EL (cell line): Measurements from ENCODE around the gene DDA1.
"Not testable (repeated sequence)": the region's sequence is repeated elsewhere in the genome, so short reads cannot be mapped to it uniquely, and the experiment has no call there.

ENCODE experiments used
- DNase-seq: peaks from one replicate; pipeline ENCODE4 v3.0.0-alpha.2; 2016

DDA1 gene

GRCh38 chr19:17309198-17309964 is at the start of gene DDA1:
DDA1 (plus strand) TSS chr19:17309563; CDS start chr19:17309655, 92 bp downstream.
- peak; percentile 100 for DNase-seq

- DNase-seq: no peak
Measured at GRCh38 chr19:17259934-17260333, 49.4 kb upstream of the DDA1 start.

DNA sequence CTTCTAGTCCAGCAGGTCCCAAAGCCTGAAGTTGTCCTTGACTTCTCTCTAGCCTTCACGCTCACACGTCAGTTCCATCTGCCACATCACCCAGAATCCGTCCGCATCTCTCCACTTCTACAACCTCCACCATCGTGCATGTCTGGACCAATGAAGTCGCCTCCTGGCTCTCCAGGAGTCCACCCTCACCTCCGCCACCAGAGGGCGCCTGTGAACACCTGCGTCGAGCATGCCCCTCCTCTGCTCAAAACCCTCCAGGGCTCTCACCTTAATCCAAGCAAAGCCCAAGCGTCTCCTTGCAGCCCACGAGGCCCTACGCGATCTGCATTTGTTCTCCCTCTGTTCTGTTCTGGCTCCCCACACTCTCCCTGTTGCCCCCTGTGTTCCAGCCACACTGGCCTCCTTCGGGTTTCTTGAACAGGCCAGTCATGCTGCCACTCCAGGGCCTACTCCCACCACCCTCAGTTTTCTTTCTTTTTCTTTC is 48.5 kb upstream of the DDA1 start:
- peak; percentile 78 for DNase-seq

DNA sequence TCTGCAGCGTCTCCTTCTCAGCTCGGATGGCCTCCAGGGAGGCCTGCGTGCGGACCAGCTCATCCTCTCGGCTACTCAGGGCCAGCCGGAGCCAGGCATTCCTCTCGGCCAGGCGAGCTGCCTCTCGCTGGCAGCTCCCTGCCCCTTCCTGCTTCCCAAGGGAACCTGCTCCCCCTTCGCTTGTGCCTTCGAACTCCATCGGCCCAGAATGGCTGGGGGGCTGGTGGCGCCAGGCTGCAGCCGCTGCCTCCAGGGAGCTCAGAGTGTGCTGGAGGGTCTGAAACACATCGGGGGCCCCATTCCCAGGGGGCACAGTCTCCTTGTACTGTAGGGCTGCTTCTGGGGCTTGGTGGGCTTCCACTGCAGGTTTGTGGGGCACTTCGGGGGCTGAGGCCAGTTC is 46.8 kb upstream of the DDA1 start:
- DNase-seq: no peak

DNA sequence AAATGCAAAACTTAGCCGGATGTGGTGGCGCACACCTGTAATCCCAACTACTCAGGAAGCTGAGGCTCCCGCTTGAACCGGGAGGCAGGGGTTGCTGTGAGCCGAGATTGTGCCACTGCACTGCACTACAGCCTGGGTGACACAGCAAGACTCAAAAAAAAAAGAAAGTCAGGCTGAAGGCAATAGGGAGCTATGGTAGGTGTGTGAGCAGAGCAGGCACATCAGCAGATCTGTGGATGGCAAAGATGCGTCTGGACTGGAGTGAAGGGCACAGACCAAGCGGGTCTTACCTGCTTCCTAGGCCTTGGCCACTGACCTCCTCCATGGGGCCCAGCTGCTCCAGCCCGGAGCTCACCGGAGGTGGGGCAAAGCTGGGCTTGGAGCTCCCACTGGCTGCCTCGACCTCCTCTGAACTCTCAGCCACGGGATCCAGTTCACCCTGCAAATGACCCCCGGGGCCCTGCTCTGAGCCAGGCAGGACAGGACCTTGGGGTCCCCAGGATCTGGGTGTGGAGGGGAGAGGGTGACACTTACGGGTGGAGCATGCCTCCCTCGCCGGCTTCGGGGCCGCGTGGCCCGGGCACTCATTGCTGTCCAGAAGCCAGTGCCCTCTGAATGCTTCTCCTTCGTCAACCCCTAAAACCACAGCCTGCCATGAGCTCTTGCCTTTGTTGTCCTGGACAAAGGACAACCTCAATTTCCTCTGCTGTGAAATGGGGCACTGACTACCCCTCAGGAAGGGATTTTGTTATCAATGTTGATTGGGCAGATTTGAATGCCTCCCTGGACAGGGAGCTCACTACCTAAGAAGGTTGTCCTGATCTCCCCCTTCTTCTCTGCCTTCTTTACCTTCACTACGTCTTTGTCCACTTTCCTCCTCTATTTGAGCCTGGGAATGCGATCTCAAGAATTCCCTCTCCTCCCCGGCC is 45.4 kb upstream of the DDA1 start:
- no peak for DNase-seq

GRCh38 chr19:17264641-17264979 is 44.8 kb upstream of the DDA1 start, which contains the start of gene USHBP1:
USHBP1 (minus strand) TSS chr19:17264745; CDS start chr19:17264299, 446 bp downstream.
- no peak for DNase-seq

GRCh38 chr19:17266026-17266425 is 43.3 kb upstream of the DDA1 start:
- no peak for DNase-seq

GRCh38 chr19:17266589-17266974 is 42.8 kb upstream of the DDA1 start:
- no peak for DNase-seq

- peak; percentile 99 for DNase-seq
Measured at GRCh38 chr19:17266975-17267788, 42.2 kb upstream of the DDA1 start, which contains the start of gene BABAM1. BABAM1 (plus strand) TSS chr19:17267443; CDS start chr19:17268807, 1,364 bp downstream.

GRCh38 chr19:17268754-17269153 is 40.6 kb upstream of the DDA1 start:
- DNase-seq: no peak

DNA sequence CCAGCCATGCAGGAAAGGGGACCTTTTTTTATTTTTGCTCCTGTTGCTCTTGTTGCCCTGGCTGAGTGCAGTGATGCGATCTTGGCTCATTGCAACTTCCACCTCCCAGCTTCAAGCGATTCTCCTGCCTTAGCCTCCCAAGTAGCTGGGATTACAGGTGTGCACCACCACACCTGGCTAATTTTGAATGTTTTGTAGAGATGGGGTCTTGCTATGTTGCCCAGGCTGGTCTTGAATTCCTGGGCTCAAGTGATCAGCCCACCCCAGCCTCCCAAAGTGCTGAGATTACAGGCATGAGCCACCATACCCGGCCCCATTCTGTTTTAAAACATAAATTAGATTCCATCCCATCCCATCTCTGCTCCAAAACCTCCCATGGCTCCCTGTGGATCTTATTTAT is 34.5 kb upstream of the DDA1 start:
- DNase-seq: not testable (repeated sequence)

GRCh38 chr19:17275441-17276175 is 33.8 kb upstream of the DDA1 start:
- no peak for DNase-seq

GRCh38 chr19:17279436-17279835 is 29.9 kb upstream of the DDA1 start:
- no peak for DNase-seq

DNA sequence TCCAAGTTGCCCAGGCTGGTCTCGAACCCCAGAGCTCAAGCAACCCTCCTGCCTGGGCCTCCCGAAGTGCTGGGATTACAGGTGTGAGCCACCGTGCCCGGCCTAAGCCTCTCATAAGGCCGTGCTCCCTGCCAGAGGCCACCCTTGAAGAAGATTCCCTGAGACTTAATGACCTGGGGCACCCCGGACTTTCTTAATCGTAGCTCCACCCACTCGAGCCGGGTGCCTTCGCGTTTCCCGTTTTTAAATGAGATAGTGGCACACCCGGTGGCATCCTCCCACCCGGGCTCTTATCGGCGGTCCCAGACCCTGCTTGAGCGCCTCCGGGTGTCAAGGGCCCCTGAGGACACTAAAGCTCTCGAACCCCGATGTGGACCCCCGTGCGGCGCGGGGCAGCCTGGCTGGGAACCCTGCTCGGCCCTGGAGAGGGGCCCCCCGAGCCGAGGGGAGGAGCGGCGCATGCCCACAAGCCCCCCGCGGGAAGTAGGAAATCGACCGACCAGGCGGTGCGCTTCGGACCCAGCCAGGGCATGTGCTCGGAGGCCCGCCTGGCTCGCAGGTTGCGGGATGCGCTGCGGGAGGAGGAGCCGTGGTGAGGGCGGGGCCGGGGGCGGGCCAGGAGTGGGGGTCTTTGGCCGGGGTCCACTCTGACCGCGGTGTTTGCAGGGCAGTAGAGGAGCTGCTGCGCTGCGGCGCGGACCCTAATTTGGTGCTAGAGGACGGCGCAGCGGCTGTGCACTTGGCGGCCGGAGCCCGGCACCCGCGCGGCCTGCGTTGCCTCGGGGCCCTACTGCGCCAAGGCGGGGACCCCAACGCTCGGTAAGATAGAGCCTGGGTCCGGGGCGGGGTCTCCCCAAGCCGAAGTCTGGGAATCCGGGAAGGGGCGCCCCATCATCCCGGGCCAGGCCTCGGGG is 27.7 kb upstream of the DDA1 start, which contains the start of gene ANKLE1:
Gene ANKLE1, plus strand, starts transcription at position 511 of the 914 bp plus-strand sequence. Its CDS starts 20 bp downstream, at position 531.
- DNase-seq: peak; percentile 29

GRCh38 chr19:17282488-17283125 is 26.8 kb upstream of the DDA1 start:
- peak; percentile 84 for DNase-seq

GRCh38 chr19:17283504-17283996 is 25.8 kb upstream of the DDA1 start:
- DNase-seq: no peak

- DNase-seq: no peak
Measured at GRCh38 chr19:17285415-17286135, 23.8 kb upstream of the DDA1 start.

DNA sequence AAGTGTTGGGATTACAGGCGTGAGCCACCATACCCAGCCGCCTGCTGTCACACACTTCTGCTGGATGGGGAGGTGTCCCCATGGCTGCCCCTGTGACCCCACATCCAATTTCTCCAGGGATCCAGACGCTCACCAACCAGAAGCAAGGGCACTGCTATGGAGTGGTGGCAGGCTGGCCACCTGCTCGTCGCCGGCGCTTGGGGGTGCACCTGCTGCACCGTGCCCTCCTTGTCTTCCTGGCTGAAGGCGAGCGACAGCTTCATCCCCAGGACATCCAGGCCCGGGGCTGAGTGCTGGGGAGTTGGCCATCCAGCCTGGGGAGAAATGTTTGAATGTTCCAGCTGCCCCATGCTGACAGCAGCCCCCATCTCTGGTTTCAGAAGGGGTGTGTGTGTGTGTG is 23.1 kb upstream of the DDA1 start:
- no peak for DNase-seq

- no peak for DNase-seq
Measured at GRCh38 chr19:17286752-17287151, 22.6 kb upstream of the DDA1 start.
